Neural cell (in vitro differentiated cells): ENCODE measurements around the gene CDC123. TPM values are rescaled to one million over a fixed set of nuclear protein-coding genes. Genes with fewer than 3 reads are reported as not detected.
"Not testable (repeated sequence)": the region's sequence is repeated elsewhere in the genome, so short reads cannot be mapped to it uniquely, and the experiment has no call there.

ENCODE experiments used
- H2AFZ ChIP-seq: fragments of 200-600, 300-800 bp; sonication (generic), shearing (Covaris generic); 2 replicates; pipeline ENCODE4 v1.6.0; 2014; ENCODE audit warnings: low read depth, mild to moderate bottlenecking, antibody characterized with exemption, low read length, moderate library complexity
- H3F3A ChIP-seq: fragments of 200-600 bp; shearing (Covaris generic); 2 replicates; pipeline ENCODE4 v1.6.1; 2016; ENCODE audit warnings: mild to moderate bottlenecking, moderate library complexity, mixed read lengths, antibody characterized with exemption, low read length; ENCODE audit not compliant: insufficient read depth, poor library complexity, severe bottlenecking
- H3K27ac ChIP-seq: fragments of 200-600, 300-800 bp; sonication (generic), shearing (Covaris generic); 2 replicates; pipeline ENCODE4 v1.5.1; 2014; ENCODE audit warnings: mild to moderate bottlenecking, low read length, moderate library complexity
- H3K27me3 ChIP-seq: fragments of 300-800, 200-600 bp; sonication (generic), shearing (Covaris generic); 2 replicates; pipeline ENCODE4 v1.6.0; 2014; ENCODE audit warnings: mild to moderate bottlenecking, low read depth, low read length, moderate library complexity; ENCODE audit not compliant: insufficient read depth
- H3K36me3 ChIP-seq: fragments of 300-800, 200-600 bp; sonication (generic), shearing (Covaris generic); 2 replicates; pipeline ENCODE4 v1.5.1; 2014; ENCODE audit warnings: mild to moderate bottlenecking, antibody characterized with exemption, low read length, moderate library complexity; ENCODE audit not compliant: insufficient read depth
- H3K4me2 ChIP-seq: fragments of 300-800, 200-600 bp; sonication (generic), shearing (Covaris generic); 2 replicates; pipeline ENCODE4 v1.6.0; 2014; ENCODE audit warnings: mild to moderate bottlenecking, low read length
- H3K4me3 ChIP-seq: fragments of 300-800, 200-600 bp; sonication (generic), shearing (Covaris generic); 2 replicates; pipeline ENCODE4 v1.5.1; 2014; ENCODE audit warnings: mild to moderate bottlenecking, low read length, moderate library complexity
- H3K79me2 ChIP-seq: fragments of 200-600 bp; shearing (Covaris generic); replicated peaks from 2 replicates; pipeline ENCODE4 v1.6.0; 2014; ENCODE audit warnings: mild to moderate bottlenecking, low read length, moderate library complexity; ENCODE audit not compliant: insufficient read depth
- H3K9ac ChIP-seq: fragments of 300-800, 200-600 bp; sonication (generic), shearing (Covaris generic); 2 replicates; pipeline ENCODE4 v1.6.1; 2016; ENCODE audit warnings: mild to moderate bottlenecking, low read length, mixed read lengths
- H3K9me2 ChIP-seq: fragments of 200-600 bp; shearing (Covaris generic); 2 replicates; pipeline ENCODE4 v1.6.1; 2016; ENCODE audit warnings: mild to moderate bottlenecking, low read length, mixed read lengths; ENCODE audit not compliant: insufficient read depth
- H3K9me3 ChIP-seq: fragments of 200-600, 300-800 bp; sonication (generic), shearing (Covaris generic); 2 replicates; pipeline ENCODE4 v1.6.1; 2016; ENCODE audit warnings: mild to moderate bottlenecking, mixed run types, low read length, moderate library complexity, mixed read lengths
- H4K20me1 ChIP-seq: fragments of 200-600 bp; shearing (Covaris generic); 2 replicates; pipeline ENCODE4 v1.6.1; 2016; ENCODE audit warnings: mild to moderate bottlenecking, mixed run types; ENCODE audit not compliant: insufficient read depth
- CTCF ChIP-seq: fragments of 450-650 bp; IDR thresholded peaks from 2 replicates; pipeline ENCODE4 v1.5.1; 2014; ENCODE audit warnings: antibody characterized with exemption, mild to moderate bottlenecking, moderate library complexity; ENCODE audit not compliant: poor library complexity, severe bottlenecking
- EP300 ChIP-seq: fragments of 450-650 bp; conservative IDR thresholded peaks from 2 replicates; pipeline ENCODE4 v1.6.1; 2014; ENCODE audit warnings: antibody characterized with exemption, mild to moderate bottlenecking, moderate library complexity; ENCODE audit not compliant: poor library complexity, severe bottlenecking
- EZH2 ChIP-seq: fragments of 200-600, 300-800 bp; shearing (Covaris generic), sonication (generic); IDR thresholded peaks from 2 replicates; pipeline ENCODE4 v1.6.1; 2014; ENCODE audit warnings: antibody characterized with exemption, low read length, borderline replicate concordance, mild to moderate bottlenecking; ENCODE audit not compliant: insufficient read depth, poor library complexity, severe bottlenecking
- MXI1 ChIP-seq: fragments of 450-650 bp; conservative IDR thresholded peaks from 2 replicates; pipeline ENCODE4 v1.6.1; 2014; ENCODE audit warnings: antibody characterized with exemption, mild to moderate bottlenecking; ENCODE audit not compliant: poor library complexity, severe bottlenecking
- POLR2AphosphoS5 ChIP-seq: IDR thresholded peaks from 2 replicates; pipeline ENCODE4 v1.6.1; 2012
- RAD21 ChIP-seq: fragments of 450-650 bp; conservative IDR thresholded peaks from 2 replicates; pipeline ENCODE4 v1.6.1; 2014; ENCODE audit warnings: antibody characterized with exemption, mild to moderate bottlenecking, moderate library complexity
- REST ChIP-seq: IDR thresholded peaks from 2 replicates; pipeline ENCODE4 v1.6.1; 2012; ENCODE audit warnings: borderline replicate concordance
- SMC3 ChIP-seq: fragments of 450-650 bp; conservative IDR thresholded peaks from 2 replicates; pipeline ENCODE4 v1.6.1; 2014; ENCODE audit warnings: antibody characterized with exemption, mild to moderate bottlenecking, moderate library complexity; ENCODE audit not compliant: poor library complexity
- TAF1 ChIP-seq: IDR thresholded peaks from 2 replicates; pipeline ENCODE4 v1.6.1; 2012; ENCODE audit warnings: low read depth
- polyA plus RNA-seq: library from polyadenylated mRNA; depleted of rRNA; stranded (reverse); fragments of >200 nt; gene quantifications from 2 replicates; pipeline ENCODE4 v1.2.3, GENCODE V29; 2014

CDC123 gene
- polyA plus RNA-seq, 1 donor from 2014 or later = 110 TPM

DNA sequence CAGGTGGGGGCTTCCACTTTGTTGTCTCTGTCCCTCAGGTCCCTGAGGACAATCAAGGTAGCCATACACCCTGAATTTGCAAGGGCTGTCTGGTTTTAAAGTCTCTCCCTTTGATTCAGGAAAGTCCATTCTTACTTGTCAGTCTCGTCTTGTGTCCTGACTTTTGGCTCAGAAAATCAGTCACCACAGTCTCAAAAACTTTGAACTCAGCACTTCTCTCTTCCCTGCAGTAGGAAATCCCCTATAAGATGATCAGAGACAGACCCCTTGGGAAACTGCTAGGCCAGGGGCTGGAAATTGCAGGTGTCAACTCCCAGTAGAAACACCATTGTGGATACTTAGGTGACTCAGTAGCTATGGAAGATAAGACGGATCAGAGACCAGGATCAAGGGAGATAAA is 73.1 kb downstream of the CDC123 start (continued):
- no peak for TF ChIP-seq CTCF

GRCh38 chr10:12271210-12271540 is 75.2 kb downstream of the CDC123 start:
- no peaks in the 10 kb centered on the region for H3K9me3 ChIP-seq
- no peaks in the 10 kb centered on the region for H3F3A ChIP-seq
- no peak overlapping the region for H3K4me2 ChIP-seq
- H3K79me2 ChIP-seq = no peaks in the 10 kb centered on the region
- H4K20me1 ChIP-seq = no peaks in the 10 kb centered on the region
- H3K27ac ChIP-seq = no peak overlapping the region
- H3K4me3 ChIP-seq = no peak overlapping the region
- no peak for TF ChIP-seq CTCF
- no peak for TF ChIP-seq EZH2
- TF ChIP-seq MXI1 = no peak
- no peak for TF ChIP-seq EP300
- no peak for TF ChIP-seq REST
- TF ChIP-seq RAD21 = no peak
- no peak for TF ChIP-seq TAF1
- TF ChIP-seq SMC3 = no peak
- TF ChIP-seq POLR2AphosphoS5 = no peak
- H3K9me2 ChIP-seq = no peaks in the 10 kb centered on the region
- no peak overlapping the region for H3K9ac ChIP-seq
- no peak overlapping the region for H2AFZ ChIP-seq
- H3K27me3 ChIP-seq = no peaks in the 10 kb centered on the region
- H3K36me3 ChIP-seq = no peaks in the 10 kb centered on the region

- H3K9ac ChIP-seq, H2AFZ ChIP-seq, H3F3A ChIP-seq, H3K4me2 ChIP-seq, H3K4me3 ChIP-seq, H4K20me1 ChIP-seq, H3K27ac ChIP-seq, H3K9me3 ChIP-seq, H3K79me2 ChIP-seq, H3K9me2 ChIP-seq, H3K27me3 ChIP-seq, H3K36me3 ChIP-seq: not testable (repeated sequence)
Measured at GRCh38 chr10:12277862-12278261, 81.9 kb downstream of the CDC123 start.
